Fibroblast of the aortic adventitia (primary cell): Measurements from ENCODE around the gene PCDHGA1. TPM values are rescaled to one million over a fixed set of nuclear protein-coding genes. Genes with fewer than 3 reads are reported as not detected.

ENCODE experiments used
- DNase-seq: peaks from one replicate; pipeline ENCODE4 v3.0.0-alpha.2; 2010; ENCODE audit warnings: low read depth
- H3K4me3 ChIP-seq: 2 replicates; pipeline ENCODE4 v1.5.1; 2011; ENCODE audit warnings: low read depth, mild to moderate bottlenecking, control low read depth, low read length, moderate library complexity
- total RNA-seq: library from RNA; depleted of rRNA; stranded (reverse); fragments of >200 nt; gene quantifications from 2 replicates; pipeline ENCODE4 v1.2.3, GENCODE V29; 2012; ENCODE audit warnings: low replicate concordance
- TF ChIP-seq, protein P1 (sequence below): IDR thresholded peaks from 2 replicates; pipeline ENCODE4 v1.5.1; 2011; ENCODE audit warnings: mild to moderate bottlenecking, low read length, control low read depth, inconsistent platforms; ENCODE audit not compliant: insufficient read depth

Gene PCDHGA1
- total RNA-seq, 1 donor = 1.4 TPM

DNA sequence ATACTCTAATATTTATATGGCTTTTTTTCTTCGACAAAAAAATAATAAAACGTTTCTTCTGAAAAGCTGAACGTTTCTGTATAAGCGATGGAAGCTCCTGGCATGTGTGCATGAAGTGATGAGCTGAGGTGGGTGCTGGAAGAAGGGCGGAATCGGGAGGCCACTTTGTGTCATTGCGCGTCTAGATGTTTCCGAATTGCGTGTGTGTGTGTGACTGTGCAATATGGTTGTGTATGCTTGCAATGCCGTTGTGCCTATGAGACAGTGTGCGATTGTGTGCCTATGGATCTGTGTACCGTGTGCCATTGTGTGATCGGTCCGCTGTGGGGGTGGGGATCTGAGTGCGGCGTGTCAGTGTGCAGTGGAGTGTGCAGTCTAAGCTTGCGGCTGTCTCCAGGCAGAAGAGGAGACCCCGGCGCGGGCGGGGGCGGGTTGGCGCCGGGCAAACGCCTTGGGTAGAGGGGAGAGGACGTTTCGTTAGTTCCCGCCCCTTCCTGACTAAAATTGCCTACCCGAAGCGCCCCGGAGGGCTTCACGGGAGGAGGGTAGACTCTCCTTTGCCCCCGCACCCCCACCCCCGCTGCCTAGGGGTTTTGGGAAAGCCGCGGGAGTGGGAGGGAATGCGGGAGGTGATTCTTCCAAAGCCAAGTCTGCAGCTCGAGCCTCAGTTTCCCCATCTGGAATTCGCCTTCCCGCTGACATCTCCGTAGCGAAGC is 182.8 kb downstream of the PCDHGA1 start:
- DNase-seq = no peak
- TF ChIP-seq, protein P1, sequence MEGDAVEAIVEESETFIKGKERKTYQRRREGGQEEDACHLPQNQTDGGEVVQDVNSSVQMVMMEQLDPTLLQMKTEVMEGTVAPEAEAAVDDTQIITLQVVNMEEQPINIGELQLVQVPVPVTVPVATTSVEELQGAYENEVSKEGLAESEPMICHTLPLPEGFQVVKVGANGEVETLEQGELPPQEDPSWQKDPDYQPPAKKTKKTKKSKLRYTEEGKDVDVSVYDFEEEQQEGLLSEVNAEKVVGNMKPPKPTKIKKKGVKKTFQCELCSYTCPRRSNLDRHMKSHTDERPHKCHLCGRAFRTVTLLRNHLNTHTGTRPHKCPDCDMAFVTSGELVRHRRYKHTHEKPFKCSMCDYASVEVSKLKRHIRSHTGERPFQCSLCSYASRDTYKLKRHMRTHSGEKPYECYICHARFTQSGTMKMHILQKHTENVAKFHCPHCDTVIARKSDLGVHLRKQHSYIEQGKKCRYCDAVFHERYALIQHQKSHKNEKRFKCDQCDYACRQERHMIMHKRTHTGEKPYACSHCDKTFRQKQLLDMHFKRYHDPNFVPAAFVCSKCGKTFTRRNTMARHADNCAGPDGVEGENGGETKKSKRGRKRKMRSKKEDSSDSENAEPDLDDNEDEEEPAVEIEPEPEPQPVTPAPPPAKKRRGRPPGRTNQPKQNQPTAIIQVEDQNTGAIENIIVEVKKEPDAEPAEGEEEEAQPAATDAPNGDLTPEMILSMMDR = no peak
- peak overlapping the region; percentile 54 for H3K4me3 ChIP-seq

DNA sequence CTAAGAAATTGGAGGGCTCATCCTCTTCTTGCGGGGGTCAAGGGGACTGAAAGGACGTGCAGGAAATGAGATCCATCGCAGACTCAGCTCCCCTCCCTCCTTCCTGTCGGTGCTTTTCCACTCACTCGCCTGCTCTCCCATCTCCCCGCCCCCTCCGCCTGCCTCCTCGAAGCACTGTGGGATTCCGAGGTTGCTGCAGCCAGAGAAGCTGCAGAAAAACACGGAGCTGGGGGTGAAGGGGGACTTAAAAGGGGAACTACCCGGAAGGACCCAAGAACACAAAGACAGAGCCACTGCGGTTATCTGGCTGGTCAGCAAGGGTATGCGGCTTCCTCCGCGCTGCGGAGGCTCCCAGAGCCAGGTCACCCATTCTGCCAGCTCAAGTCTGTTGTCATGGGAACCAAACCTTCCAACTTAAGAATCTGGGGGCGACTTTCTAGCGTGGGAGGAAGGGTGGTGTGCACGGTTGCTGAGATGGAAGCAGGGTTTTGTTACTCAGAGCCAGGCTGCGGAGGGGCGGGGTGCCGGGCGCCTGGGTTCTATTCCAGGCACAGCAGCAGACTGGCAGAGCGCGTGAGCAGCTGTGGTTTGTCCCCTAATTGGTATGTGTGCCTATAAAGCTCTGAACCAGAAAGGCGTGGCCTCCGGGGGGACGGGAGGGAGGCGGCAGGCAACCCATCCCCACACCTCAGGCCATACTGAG is 183.5 kb downstream of the PCDHGA1 start:
- TF ChIP-seq, protein P1 = no peak
- peak overlapping the region; percentile 54 for H3K4me3 ChIP-seq
- peak; percentile 89 for DNase-seq

DNA sequence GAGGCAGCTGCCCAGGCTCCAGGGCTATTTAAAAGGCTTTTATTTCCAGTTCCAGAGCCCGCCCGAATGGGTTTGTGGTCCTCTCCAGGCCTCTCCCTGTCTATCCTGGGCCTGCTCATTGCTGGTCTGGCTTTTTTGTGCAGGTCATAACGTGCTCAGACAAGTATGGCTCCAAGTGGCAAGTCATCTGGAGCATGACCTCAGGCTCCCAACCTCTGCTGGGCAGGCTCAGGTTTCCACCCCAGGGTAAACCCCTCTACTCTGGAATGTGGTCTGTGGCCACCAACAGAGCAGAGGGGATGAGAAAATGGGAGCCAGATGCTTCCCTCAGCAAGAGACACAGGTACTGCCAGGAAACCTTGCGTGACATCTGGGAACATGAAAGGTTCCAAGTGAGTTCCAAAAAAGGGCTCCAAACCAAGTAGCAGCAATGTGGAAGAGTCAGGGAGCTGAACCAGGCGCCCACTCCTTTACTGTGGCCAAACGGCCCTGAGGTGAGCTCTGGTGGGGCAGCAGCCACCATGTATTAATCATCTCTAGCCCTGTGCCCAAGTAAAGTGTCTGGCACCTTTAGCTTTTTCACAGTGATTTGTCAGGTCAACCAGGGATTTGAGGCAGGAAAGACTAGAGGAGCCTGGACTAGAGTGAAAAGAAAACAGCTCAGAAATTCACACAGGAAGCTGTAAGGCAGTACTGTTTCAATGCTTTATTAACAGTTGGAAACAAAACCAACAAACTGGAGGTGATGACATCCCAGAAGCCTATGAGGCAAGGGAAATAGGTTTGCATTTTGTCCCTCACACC is 184.2 kb downstream of the PCDHGA1 start:
- peak; percentile 58 for DNase-seq
- TF ChIP-seq, protein P1 = no peak
- peak overlapping the region; percentile 10 for H3K4me3 ChIP-seq

DNA sequence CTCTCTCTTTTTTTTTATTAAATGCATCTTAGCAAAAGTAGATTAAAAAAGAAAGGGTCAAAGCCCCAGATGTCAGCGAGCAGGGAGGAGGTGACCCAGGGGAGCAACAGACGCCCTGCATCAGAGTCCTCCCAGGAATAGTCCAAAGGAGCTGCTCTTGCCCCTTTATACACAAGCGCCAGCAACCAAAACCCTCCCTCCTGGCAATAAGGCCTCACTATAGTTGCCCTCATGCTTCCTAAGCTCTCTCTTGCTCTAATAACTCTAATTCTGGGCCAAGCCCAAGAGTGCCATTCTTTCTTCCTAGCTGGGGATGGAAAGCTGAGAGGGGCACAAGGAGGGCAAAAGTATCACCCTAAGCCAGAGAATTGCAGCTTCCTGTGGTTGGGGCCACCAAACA is 184.8 kb downstream of the PCDHGA1 start:
- TF ChIP-seq, protein P1 = no peak
- no peak for DNase-seq

DNA sequence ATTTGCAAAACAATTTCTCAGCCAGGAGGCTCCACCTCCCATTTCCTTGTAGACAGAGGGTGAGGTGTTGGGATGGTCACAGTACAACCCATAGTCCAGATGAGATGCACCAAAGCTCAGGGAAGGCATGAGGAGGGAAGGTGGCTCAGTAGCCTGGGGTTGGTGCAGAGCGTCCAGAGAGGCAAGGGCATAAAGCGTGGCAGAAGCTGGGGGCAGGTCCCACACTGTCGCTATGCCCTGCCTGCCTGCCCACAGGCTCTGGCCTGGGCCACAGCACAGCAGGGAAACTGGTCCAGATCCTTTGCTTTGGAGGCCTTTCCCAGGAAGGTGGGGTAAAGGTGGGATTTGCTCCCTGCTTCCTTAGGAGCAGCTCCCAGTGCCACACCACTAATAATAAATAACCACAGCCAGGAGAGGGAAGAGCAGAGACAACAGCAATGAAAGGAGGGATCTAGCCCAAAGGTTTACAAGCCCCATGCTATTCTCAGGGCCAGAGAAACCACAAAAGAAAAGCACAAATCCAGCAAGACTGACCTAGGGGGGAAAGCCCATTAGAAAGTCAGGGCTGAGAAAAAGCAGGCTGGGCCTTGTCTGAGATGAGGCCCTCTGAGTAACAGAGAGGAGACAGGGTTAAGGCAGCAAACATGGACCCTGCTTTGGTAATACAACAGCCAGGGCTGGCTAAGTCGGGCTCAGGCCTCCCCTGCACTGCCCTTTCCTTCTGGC is 185.8 kb downstream of the PCDHGA1 start:
- H3K4me3 ChIP-seq = no peak overlapping the region
- no peak for DNase-seq
- TF ChIP-seq, protein P1 = no peak

More for the DNA sequence above, 184.8 kb downstream of the PCDHGA1 start:
- H3K4me3 ChIP-seq = no peak overlapping the region

DNA sequence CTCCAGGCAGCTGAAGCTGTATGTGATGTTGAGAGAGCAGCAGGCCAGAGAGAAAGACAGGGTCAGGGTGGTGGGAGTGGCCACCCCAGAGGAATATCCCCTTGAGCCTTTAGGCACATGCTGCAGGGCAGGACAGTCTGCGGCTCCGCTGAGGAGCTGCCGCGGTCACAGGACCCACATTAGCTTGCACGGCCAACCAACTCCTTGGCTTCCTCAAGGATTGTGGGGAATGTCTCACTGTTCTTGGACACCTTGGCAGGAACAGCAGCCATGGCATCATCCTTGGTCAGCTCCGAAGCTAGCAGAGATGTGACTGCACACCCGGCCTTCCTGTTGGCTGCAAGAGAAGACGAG is 186.3 kb downstream of the PCDHGA1 start:
- TF ChIP-seq, protein P1 = no peak
- peak; percentile 68 for DNase-seq
- no peak overlapping the region for H3K4me3 ChIP-seq
